ENCODE data around the gene APOBEC3G.

GRCh38 chr22:39106326-39106725 lies 29.3 kb downstream of the APOBEC3G start:
- TF ChIP-seq CTCF (conservative IDR thresholded peaks at IDR 0.05 in 1 of 2, IDR thresholded peaks at IDR 0.05 in 1 of 2; ENCODE audit: low read depth in 1 of 2, low read length in 2 of 2) (no peak), EZH2 (IDR thresholded peaks at IDR 0.05; ENCODE audit: low read length, missing control alignments) (no peak)
